ENCODE results near the gene WNT5B. TPM values are rescaled to one million over a fixed set of nuclear protein-coding genes. Genes with fewer than 3 reads are reported as not detected.
"Not testable (repeated sequence)": the region's sequence is repeated elsewhere in the genome, so short reads cannot be mapped to it uniquely, and the experiment has no call there.

Gene WNT5B
- total RNA-seq, 2 donors from 2014 or later, result 1.5 to 3.0 TPM

- peak overlapping the region in 1 of 2 donors; percentile 98 for H3K4me3 ChIP-seq
- no peaks in the 10 kb centered on the region for H3K27me3 ChIP-seq
- TF ChIP-seq, protein P1, sequence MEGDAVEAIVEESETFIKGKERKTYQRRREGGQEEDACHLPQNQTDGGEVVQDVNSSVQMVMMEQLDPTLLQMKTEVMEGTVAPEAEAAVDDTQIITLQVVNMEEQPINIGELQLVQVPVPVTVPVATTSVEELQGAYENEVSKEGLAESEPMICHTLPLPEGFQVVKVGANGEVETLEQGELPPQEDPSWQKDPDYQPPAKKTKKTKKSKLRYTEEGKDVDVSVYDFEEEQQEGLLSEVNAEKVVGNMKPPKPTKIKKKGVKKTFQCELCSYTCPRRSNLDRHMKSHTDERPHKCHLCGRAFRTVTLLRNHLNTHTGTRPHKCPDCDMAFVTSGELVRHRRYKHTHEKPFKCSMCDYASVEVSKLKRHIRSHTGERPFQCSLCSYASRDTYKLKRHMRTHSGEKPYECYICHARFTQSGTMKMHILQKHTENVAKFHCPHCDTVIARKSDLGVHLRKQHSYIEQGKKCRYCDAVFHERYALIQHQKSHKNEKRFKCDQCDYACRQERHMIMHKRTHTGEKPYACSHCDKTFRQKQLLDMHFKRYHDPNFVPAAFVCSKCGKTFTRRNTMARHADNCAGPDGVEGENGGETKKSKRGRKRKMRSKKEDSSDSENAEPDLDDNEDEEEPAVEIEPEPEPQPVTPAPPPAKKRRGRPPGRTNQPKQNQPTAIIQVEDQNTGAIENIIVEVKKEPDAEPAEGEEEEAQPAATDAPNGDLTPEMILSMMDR (IDR thresholded peaks at IDR 0.05), result no peak
- H3K9me3 ChIP-seq, result no peaks in the 10 kb centered on the region
- peak overlapping the region in 1 of 2 donors; percentile 98 for H3K27ac ChIP-seq
- H3K36me3 ChIP-seq, result no peaks in the 10 kb centered on the region
- DNase-seq (ENCODE audit: low spot score), result no peak
- H3K4me1 ChIP-seq, result peaks cover 0 to 17% of the 10 kb centered on the region in 2 donors
Measured at GRCh38 chr12:1692226-1692625, 63.2 kb downstream of the WNT5B start.

- Histone ChIP-seq H3K27me3 (no peaks in the 10 kb centered on the region), H3K4me1 (peaks cover 0 to 26% of the 10 kb centered on the region in 2 donors), H3K27ac (no peak overlapping the region), H3K36me3 (no peaks in the 10 kb centered on the region), H3K9me3 (no peaks in the 10 kb centered on the region), H3K4me3 (no peak overlapping the region)
- TF ChIP-seq, protein P1 (IDR thresholded peaks at IDR 0.05), result no peak
- no peak for DNase-seq (ENCODE audit: low spot score)
Measured at GRCh38 chr12:1692895-1693610, 64.0 kb downstream of the WNT5B start.

GRCh38 chr12:1695097-1695496 is 66.1 kb downstream of the WNT5B start:
- H3K4me1 ChIP-seq, result peaks cover 0 to 28% of the 10 kb centered on the region in 2 donors
- not testable (repeated sequence) for H3K36me3 ChIP-seq; H3K27me3 ChIP-seq; H3K27ac ChIP-seq; H3K4me3 ChIP-seq; DNase-seq (ENCODE audit: low spot score); H3K9me3 ChIP-seq

DNA sequence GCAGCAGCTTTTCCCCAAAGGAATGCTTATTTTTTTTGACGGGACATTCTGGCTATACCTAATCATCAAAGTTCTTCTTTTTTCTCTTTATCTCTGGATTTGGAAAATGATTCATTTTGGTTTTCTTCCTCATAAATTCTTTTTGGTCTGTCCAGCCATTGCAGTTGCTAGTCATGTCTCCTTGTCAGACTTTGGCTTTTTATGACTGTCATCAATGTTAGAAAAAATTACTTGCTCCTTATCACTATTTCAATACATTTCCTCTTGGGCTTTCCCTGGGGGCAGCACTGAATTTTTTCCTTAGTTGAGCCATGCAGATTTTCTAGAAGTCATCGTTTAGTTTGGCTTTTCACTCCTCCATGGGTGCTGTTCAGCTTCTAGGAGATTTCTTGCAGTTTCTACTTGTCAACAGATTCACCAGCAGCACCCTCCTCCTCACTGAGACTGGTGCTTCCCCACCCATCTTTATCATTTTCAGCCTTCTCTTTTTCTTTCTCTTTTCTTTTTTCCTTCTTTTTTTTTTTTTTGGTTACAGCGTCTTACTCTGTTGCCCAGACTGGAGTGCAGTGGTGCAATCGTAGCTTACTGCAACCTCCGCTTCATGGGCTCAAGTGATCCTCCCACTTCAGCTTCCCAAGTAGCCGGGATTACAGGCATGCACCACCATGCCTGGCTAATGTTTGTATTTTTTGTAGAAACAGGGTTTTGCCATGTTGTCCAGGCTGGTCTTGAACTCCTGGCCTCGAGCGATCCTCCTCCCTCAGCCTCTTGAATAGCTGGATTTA is 67.0 kb downstream of the WNT5B start:
- H3K36me3 ChIP-seq, result no peaks in the 10 kb centered on the region
- H3K27me3 ChIP-seq, result no peaks in the 10 kb centered on the region
- H3K4me1 ChIP-seq, result peaks cover 0 to 24% of the 10 kb centered on the region in 2 donors
- H3K4me3 ChIP-seq, result no peak overlapping the region
- DNase-seq (ENCODE audit: low spot score), result no peak
- no peaks in the 10 kb centered on the region for H3K9me3 ChIP-seq
- TF ChIP-seq, protein P1 (IDR thresholded peaks at IDR 0.05), result no peak
- H3K27ac ChIP-seq, result no peak overlapping the region

DNA sequence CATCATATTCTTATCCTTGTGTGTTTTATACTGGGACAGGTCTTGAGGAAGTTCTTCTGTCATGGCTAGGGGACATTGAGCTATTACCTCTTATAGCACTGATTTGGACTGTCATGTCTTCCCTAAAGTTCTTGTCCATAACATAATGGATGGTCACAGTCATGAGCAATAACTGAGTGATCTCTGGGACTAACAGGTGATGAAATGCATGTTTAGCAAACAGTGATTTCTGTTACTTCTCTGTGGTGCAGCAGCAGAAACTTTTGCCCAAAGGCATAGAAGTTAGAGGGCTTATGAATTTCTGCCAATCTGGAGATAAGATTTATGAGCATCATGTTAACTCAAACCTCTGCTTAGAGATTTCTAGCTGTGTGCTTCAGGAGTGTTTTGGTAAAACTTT is 67.8 kb downstream of the WNT5B start:
- Histone ChIP-seq H3K36me3 (no peaks in the 10 kb centered on the region), H3K4me3 (no peak overlapping the region), H3K9me3 (no peaks in the 10 kb centered on the region), H3K27me3 (no peaks in the 10 kb centered on the region), H3K27ac (no peak overlapping the region), H3K4me1 (peaks cover 0 to 24% of the 10 kb centered on the region in 2 donors)
- no peak for DNase-seq (ENCODE audit: low spot score)
- TF ChIP-seq, protein P1 (IDR thresholded peaks at IDR 0.05), result no peak

Small RNAs within 50 kb of the gene (microRNA-seq; reads per million reads assigned to microRNA genes)
- 0 reads per million in 2 donors for gene MIR3649 (ENCODE audit: borderline number of aligned reads in 2 of 2, borderline replicate concordance in 1 of 2)

Other genes starting within 250 kb of the WNT5B start
- gene FBXL14, start 34.6 kb upstream of the WNT5B start, total RNA-seq, result 10 to 100 TPM in 1 of 2 donors, 1 to 10 TPM in 1; 6.3 to 11.3 TPM
- 10 to 100 TPM; 19.7 to 23.3 TPM for gene ADIPOR2, start 61.8 kb downstream of the WNT5B start, total RNA-seq
- gene LRTM2, start 191.3 kb downstream of the WNT5B start, total RNA-seq, result not detected